Measurements from ENCODE around the gene ACTR5. TPM values are rescaled to one million over a fixed set of nuclear protein-coding genes. Genes with fewer than 3 reads are reported as not detected.

ACTR5 gene
- total RNA-seq, 2 donors from 2014 or later: 7.9 to 11.2 TPM

GRCh38 chr20:38730989-38731737 lies 17.1 kb upstream of the ACTR5 start:
- Histone ChIP-seq H3K36me3 (ENCODE audit: control insufficient read depth, insufficient read depth, low read length) (no peaks in the 10 kb centered on the region), H3K4me3 (ENCODE audit: low read length) (peak overlapping the region; percentile 81), H3K27ac (ENCODE audit: low read depth, low read length) (no peak overlapping the region), H3K4me1 (ENCODE audit: control insufficient read depth, insufficient read depth, low read length) (peaks cover 7% of the 10 kb centered on the region), H3K9me3 (ENCODE audit: control insufficient read depth, low read length) (no peaks in the 10 kb centered on the region), H3K27me3 (ENCODE audit: control insufficient read depth, insufficient read depth, low read length, poor library complexity, severe bottlenecking) (peaks cover 85% of the 10 kb centered on the region), H3K9ac (ENCODE audit: extremely low read depth, low read length, poor library complexity, severe bottlenecking) (no peak overlapping the region)
- peaks cover 98% of the 10 kb centered on the region for H3K27me3 Mint-ChIP-seq (ENCODE audit: insufficient read depth)
- WGBS, 2 experiments (ENCODE audit: insufficient coverage in 1 of 2, insufficient read length in 1 of 2): 0 to 1% methylated on average over 13 to 36 of the region's 40 CpGs
- peak; percentile 97 for DNase-seq
- peak overlapping the region; percentile 43 for H3K4me3 Mint-ChIP-seq
- TF ChIP-seq CTCF (conservative IDR thresholded peaks at IDR 0.05): peak; percentile 100
- H3K4me1 Mint-ChIP-seq: peaks cover 30% of the 10 kb centered on the region
- no peak overlapping the region for H3K27ac Mint-ChIP-seq
- H3K36me3 Mint-ChIP-seq (ENCODE audit: low read depth): no peaks in the 10 kb centered on the region
- peaks cover 5% of the 10 kb centered on the region for H3K9me3 Mint-ChIP-seq

- Histone ChIP-seq H3K4me3 (ENCODE audit: low read length) (no peak overlapping the region), H3K4me1 (ENCODE audit: control insufficient read depth, insufficient read depth, low read length) (peaks cover 7% of the 10 kb centered on the region), H3K27ac (ENCODE audit: low read depth, low read length) (no peak overlapping the region), H3K9me3 (ENCODE audit: control insufficient read depth, low read length) (no peaks in the 10 kb centered on the region), H3K36me3 (ENCODE audit: control insufficient read depth, insufficient read depth, low read length) (no peaks in the 10 kb centered on the region), H3K27me3 (ENCODE audit: control insufficient read depth, insufficient read depth, low read length, poor library complexity, severe bottlenecking) (peaks cover 79% of the 10 kb centered on the region), H3K9ac (ENCODE audit: extremely low read depth, low read length, poor library complexity, severe bottlenecking) (no peak overlapping the region)
- peaks cover 95% of the 10 kb centered on the region for H3K27me3 Mint-ChIP-seq (ENCODE audit: insufficient read depth)
- peaks cover 5% of the 10 kb centered on the region for H3K9me3 Mint-ChIP-seq
- 79 to 88% methylated on average over 1 of the region's 1 CpG for whole genome bisulfite sequencing, 2 experiments (ENCODE audit: insufficient coverage in 1 of 2, insufficient read length in 1 of 2)
- H3K4me1 Mint-ChIP-seq: peaks cover 27% of the 10 kb centered on the region
- no peak for DNase-seq
- no peaks in the 10 kb centered on the region for H3K36me3 Mint-ChIP-seq (ENCODE audit: low read depth)
- H3K4me3 Mint-ChIP-seq: no peak overlapping the region
- H3K27ac Mint-ChIP-seq: no peak overlapping the region
- TF ChIP-seq CTCF (conservative IDR thresholded peaks at IDR 0.05): no peak
These were observed 16.5 kb upstream of the ACTR5 start for GRCh38 chr20:38731738-38732113.

GRCh38 chr20:38732981-38733380 lies 15.3 kb upstream of the ACTR5 start:
- H3K36me3 Mint-ChIP-seq (ENCODE audit: low read depth): no peaks in the 10 kb centered on the region
- Histone ChIP-seq H3K4me1 (ENCODE audit: control insufficient read depth, insufficient read depth, low read length) (peaks cover 7% of the 10 kb centered on the region), H3K9me3 (ENCODE audit: control insufficient read depth, low read length) (no peaks in the 10 kb centered on the region), H3K27me3 (ENCODE audit: control insufficient read depth, insufficient read depth, low read length, poor library complexity, severe bottlenecking) (peaks cover 74% of the 10 kb centered on the region), H3K4me3 (ENCODE audit: low read length) (no peak overlapping the region), H3K36me3 (ENCODE audit: control insufficient read depth, insufficient read depth, low read length) (no peaks in the 10 kb centered on the region), H3K27ac (ENCODE audit: low read depth, low read length) (no peak overlapping the region), H3K9ac (ENCODE audit: extremely low read depth, low read length, poor library complexity, severe bottlenecking) (no peak overlapping the region)
- H3K4me1 Mint-ChIP-seq: peaks cover 17% of the 10 kb centered on the region
- peaks cover 5% of the 10 kb centered on the region for H3K9me3 Mint-ChIP-seq
- no peak for TF ChIP-seq CTCF (conservative IDR thresholded peaks at IDR 0.05)
- no peak overlapping the region for H3K4me3 Mint-ChIP-seq
- H3K27ac Mint-ChIP-seq: no peak overlapping the region
- peaks cover 89% of the 10 kb centered on the region for H3K27me3 Mint-ChIP-seq (ENCODE audit: insufficient read depth)
- DNase-seq: no peak
- WGBS, 2 experiments (ENCODE audit: insufficient coverage in 1 of 2, insufficient read length in 1 of 2): 74 to 91% methylated on average over 3 to 4 of the region's 4 CpGs
